ENCODE measurements around the gene GGT6.

GRCh38 chr17:4598776-4599504 is 38.6 kb upstream of the GGT6 start:
- TF ChIP-seq CTCF (IDR thresholded peaks at IDR 0.05) (no peak), POLR2A (IDR thresholded peaks at IDR 0.05) (no peak), POLR2AphosphoS5 (IDR thresholded peaks at IDR 0.05; ENCODE audit: insufficient read depth in 1 of 2, low read depth in 1 of 2) (peak in 1 of 2 donors; percentile 30)
